OCI-LY1 (cell line): ENCODE measurements around the gene SRSF12.
A peak's percentile ranks its signal among the peaks of the same experiment; 100 is the strongest.

Source experiments
- H2AFZ ChIP-seq: fragments of 200-600 bp; sonication (generic), shearing (Covaris generic); 2 replicates; pipeline ENCODE4 v1.6.0; 2014; ENCODE audit warnings: antibody characterized with exemption, mild to moderate bottlenecking, low read length
- H3F3A ChIP-seq: fragments of 200-600 bp; sonication (generic), shearing (Covaris generic); 2 replicates; pipeline ENCODE4 v1.6.0; 2014; ENCODE audit warnings: mild to moderate bottlenecking, antibody characterized with exemption, low read length, moderate library complexity; ENCODE audit not compliant: insufficient read depth
- H3K27ac ChIP-seq: fragments of 200-600 bp; sonication (generic); 2 replicates; pipeline ENCODE4 v1.5.1; 2014; ENCODE audit warnings: low read length, mixed run types, mild to moderate bottlenecking, low read depth; ENCODE audit not compliant: poor library complexity, severe bottlenecking
- H3K27me3 ChIP-seq: fragments of 200-600 bp; sonication (generic); 2 replicates; pipeline ENCODE4 v1.6.0; 2014; ENCODE audit warnings: antibody characterized with exemption, mild to moderate bottlenecking, low read length, moderate library complexity; ENCODE audit not compliant: insufficient read depth
- H3K36me3 ChIP-seq: fragments of 200-600 bp; sonication (generic); 2 replicates; pipeline ENCODE4 v1.6.1; 2014; ENCODE audit warnings: mild to moderate bottlenecking, antibody characterized with exemption, low read length, moderate library complexity, mixed read lengths; ENCODE audit not compliant: insufficient read depth
- H3K4me1 ChIP-seq: fragments of 200-600 bp; sonication (generic); 2 replicates; pipeline ENCODE4 v1.5.1; 2014; ENCODE audit warnings: mild to moderate bottlenecking, low read length, moderate library complexity; ENCODE audit not compliant: insufficient read depth, severe bottlenecking
- H3K4me2 ChIP-seq: fragments of 200-600 bp; sonication (generic), shearing (Covaris generic); 2 replicates; pipeline ENCODE4 v1.6.1; 2014; ENCODE audit warnings: low read length
- H3K4me3 ChIP-seq: fragments of 200-600 bp; sonication (generic); 2 replicates; pipeline ENCODE4 v1.5.1; 2014; ENCODE audit warnings: low read length, low read depth, mild to moderate bottlenecking, mixed read lengths; ENCODE audit not compliant: poor library complexity, severe bottlenecking
- H3K79me2 ChIP-seq: fragments of 200-600 bp; shearing (Covaris generic); 2 replicates; pipeline ENCODE4 v1.6.1; 2016; ENCODE audit warnings: mixed run types, low read length, mixed read lengths; ENCODE audit not compliant: insufficient read depth
- H3K9ac ChIP-seq: fragments of 200-600 bp; sonication (generic), shearing (Covaris generic); 2 replicates; pipeline ENCODE4 v1.6.1; 2014; ENCODE audit warnings: mild to moderate bottlenecking, low read length, mixed read lengths
- H3K9me2 ChIP-seq: fragments of 200-600 bp; sonication (generic), shearing (Covaris generic); 2 replicates; pipeline ENCODE4 v1.6.1; 2014; ENCODE audit warnings: low read depth, mild to moderate bottlenecking, low read length, mixed read lengths
- H3K9me3 ChIP-seq: fragments of 200-600 bp; shearing (Covaris generic); 2 replicates; pipeline ENCODE4 v1.6.1; 2014; ENCODE audit warnings: low read length, mixed read lengths
- H4K20me1 ChIP-seq: fragments of 200-600 bp; sonication (generic), shearing (Covaris generic); 2 replicates; pipeline ENCODE4 v1.6.0; 2016; ENCODE audit warnings: mild to moderate bottlenecking, low read length; ENCODE audit not compliant: insufficient read depth
- CTCF ChIP-seq: fragments of 200-600 bp; sonication (generic), shearing (Covaris generic); IDR thresholded peaks from 2 replicates; pipeline ENCODE4 v1.5.1; 2017; ENCODE audit warnings: mild to moderate bottlenecking, antibody characterized with exemption, low read length, moderate library complexity, mixed read lengths
- EZH2 ChIP-seq: fragments of 200-600 bp; sonication (generic), shearing (Covaris generic); IDR thresholded peaks from 2 replicates; pipeline ENCODE4 v1.8.0; 2017; ENCODE audit warnings: borderline replicate concordance, mixed run types, mild to moderate bottlenecking, antibody characterized with exemption, low read length, moderate library complexity, mixed read lengths

Gene SRSF12

GRCh38 chr6:89117211-89118108 is at the start of gene SRSF12:
Gene SRSF12 (minus strand): TSS chr6:89118071. CDS start chr6:89117887, 184 bp downstream.
- Histone ChIP-seq H3K9me2 (no peaks in the 10 kb centered on the region), H3K9me3 (no peaks in the 10 kb centered on the region), H3K79me2 (no peaks in the 10 kb centered on the region), H2AFZ (no peak within 1 kb of the TSS), H3K36me3 (no peaks in the 10 kb centered on the region; the same call in 1 of the 2 replicates), H3K4me2 (peak within 1 kb of the TSS; percentile 62), H3K9ac (peak within 1 kb of the TSS; percentile 7; the same call in 1 of the 2 replicates), H4K20me1 (no peaks in the 10 kb centered on the region), H3F3A (no peaks in the 10 kb centered on the region), H3K4me1 (peaks cover 6% of the 10 kb centered on the region), H3K4me3 (peak within 1 kb of the TSS; percentile 53), H3K27me3 (no peaks in the 10 kb centered on the region; the same call in 1 of the 2 replicates), H3K27ac (no peak within 1 kb of the TSS)
- TF ChIP-seq CTCF (no peak), EZH2 (no peak)

GRCh38 chr6:89162047-89162371 is 44.1 kb upstream of the SRSF12 start:
- Histone ChIP-seq H3K4me1 (no peaks in the 10 kb centered on the region), H3K4me3 (no peak overlapping the region), H3K9me3 (no peaks in the 10 kb centered on the region), H2AFZ (no peak overlapping the region), H3K27ac (no peak overlapping the region), H4K20me1 (no peaks in the 10 kb centered on the region), H3K9ac (no peak overlapping the region), H3K4me2 (no peak overlapping the region), H3K36me3 (peaks cover 84% of the 10 kb centered on the region), H3F3A (no peaks in the 10 kb centered on the region), H3K79me2 (no peaks in the 10 kb centered on the region), H3K9me2 (no peaks in the 10 kb centered on the region), H3K27me3 (no peaks in the 10 kb centered on the region)
- TF ChIP-seq CTCF (no peak), EZH2 (no peak)

DNA sequence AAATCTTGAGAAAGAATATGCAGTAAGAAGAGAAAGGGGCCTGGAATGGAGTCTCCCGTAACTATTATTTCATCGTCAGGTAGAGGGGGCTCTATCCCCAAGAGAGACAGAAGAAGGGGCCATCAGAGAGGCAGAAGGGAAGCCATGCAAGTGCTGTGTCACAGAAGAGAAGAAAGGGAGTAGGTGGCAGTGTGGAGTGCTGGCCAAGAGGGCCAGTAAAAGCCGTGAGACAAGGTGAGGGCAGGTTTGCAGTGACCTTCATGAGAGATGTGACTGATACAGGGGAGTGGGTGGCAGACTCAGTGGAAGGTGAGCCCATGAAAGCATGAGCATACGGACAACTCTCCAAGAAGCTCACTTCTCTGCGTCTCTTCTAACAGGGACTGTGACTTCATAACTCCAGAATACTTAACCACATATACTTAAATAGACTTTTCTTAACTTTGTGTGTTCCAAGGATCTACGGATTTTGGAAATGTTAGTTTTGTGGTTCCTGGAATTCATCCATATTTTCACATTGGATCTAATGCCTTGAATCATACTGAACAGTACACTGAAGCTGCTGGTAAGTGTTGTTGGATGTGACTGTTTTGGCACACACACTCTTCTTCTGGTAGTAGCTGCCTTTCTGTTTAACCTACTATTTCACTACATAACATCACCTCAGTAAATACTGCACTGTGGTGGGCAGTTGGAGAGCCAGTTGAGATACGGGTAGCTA is 43.6 kb upstream of the SRSF12 start:
- TF ChIP-seq CTCF (peak; percentile 27; the same call in 1 of the 2 replicates), EZH2 (no peak)
- no peaks in the 10 kb centered on the region for H3K9me3 ChIP-seq
- H3K27ac ChIP-seq, result no peak overlapping the region
- H3K9ac ChIP-seq, result no peak overlapping the region
- H2AFZ ChIP-seq, result no peak overlapping the region
- no peaks in the 10 kb centered on the region for H3K79me2 ChIP-seq
- no peaks in the 10 kb centered on the region for H3K27me3 ChIP-seq
- H3K4me3 ChIP-seq, result no peak overlapping the region
- no peaks in the 10 kb centered on the region for H3K9me2 ChIP-seq
- H4K20me1 ChIP-seq, result no peaks in the 10 kb centered on the region
- peaks cover 86% of the 10 kb centered on the region for H3K36me3 ChIP-seq
- H3K4me2 ChIP-seq, result no peak overlapping the region
- H3F3A ChIP-seq, result no peaks in the 10 kb centered on the region
- no peaks in the 10 kb centered on the region for H3K4me1 ChIP-seq
